H9 (cell line): Measurements from ENCODE around the gene UNC5A. TPM values are rescaled to one million over a fixed set of nuclear protein-coding genes. Genes with fewer than 3 reads are reported as not detected.

Source experiments
- DNase-seq: peaks from one replicate; pipeline ENCODE4 v3.0.0-alpha.2; 2017
- H2AFZ ChIP-seq: one replicate; pipeline ENCODE4 v1.6.1; 2013; ENCODE audit warnings: mild to moderate bottlenecking, low read length, control low read depth, moderate library complexity
- H2AK5ac ChIP-seq: 2 replicates; pipeline ENCODE4 v1.6.1; 2013; ENCODE audit warnings: low read length, control low read depth, mixed read lengths; ENCODE audit not compliant: insufficient read length
- H2BK120ac ChIP-seq: one replicate; pipeline ENCODE4 v1.6.1; 2013; ENCODE audit warnings: low read depth, mild to moderate bottlenecking, low read length, control low read depth, inconsistent platforms; ENCODE audit not compliant: poor library complexity, severe bottlenecking
- H2BK12ac ChIP-seq: 2 replicates; pipeline ENCODE4 v1.6.1; 2013; ENCODE audit warnings: low read length, control low read depth, mixed read lengths, low read depth; ENCODE audit not compliant: insufficient read length
- H2BK15ac ChIP-seq: 2 replicates; pipeline ENCODE4 v1.6.1; 2013; ENCODE audit warnings: low read depth, low read length, control low read depth
- H2BK20ac ChIP-seq: one replicate; pipeline ENCODE4 v1.6.1; 2013; ENCODE audit warnings: low read depth, mild to moderate bottlenecking, low read length, control low read depth, inconsistent platforms; ENCODE audit not compliant: poor library complexity, severe bottlenecking
- H2BK5ac ChIP-seq: 2 replicates; pipeline ENCODE4 v1.6.1; 2013; ENCODE audit warnings: low read length, control low read depth, mixed read lengths; ENCODE audit not compliant: insufficient read length
- H3K14ac ChIP-seq: 2 replicates; pipeline ENCODE4 v1.6.1; 2013; ENCODE audit warnings: low read length, control low read depth; ENCODE audit not compliant: insufficient read depth
- H3K18ac ChIP-seq: 2 replicates; pipeline ENCODE4 v1.6.1; 2013; ENCODE audit warnings: low read depth, mild to moderate bottlenecking, mixed read lengths, low read length, control low read depth; ENCODE audit not compliant: insufficient read length
- H3K23ac ChIP-seq: 2 replicates; pipeline ENCODE4 v1.6.1; 2013; ENCODE audit warnings: low read length, control low read depth, mixed read lengths, low read depth; ENCODE audit not compliant: insufficient read length
- H3K23me2 ChIP-seq: 2 replicates; pipeline ENCODE4 v1.6.1; 2013; ENCODE audit warnings: low read depth, mild to moderate bottlenecking, mixed read lengths, low read length, control low read depth; ENCODE audit not compliant: insufficient read length, poor library complexity, severe bottlenecking
- H3K27ac ChIP-seq: 2 replicates; pipeline ENCODE4 v1.5.1; 2013; ENCODE audit warnings: low read length, control low read depth, mixed read lengths, low read depth; ENCODE audit not compliant: insufficient read length
- H3K27me3 ChIP-seq: 2 replicates; pipeline ENCODE4 v1.6.1; 2013; ENCODE audit warnings: low read length, control low read depth, inconsistent platforms; ENCODE audit not compliant: insufficient read depth
- H3K4ac ChIP-seq: 2 replicates; pipeline ENCODE4 v1.6.1; 2013; ENCODE audit warnings: low read depth, mild to moderate bottlenecking, control low read depth, inconsistent platforms, low read length, moderate library complexity
- H3K4me1 ChIP-seq: 2 replicates; pipeline ENCODE4 v1.6.1; 2013; ENCODE audit warnings: low read length, control low read depth, inconsistent platforms; ENCODE audit not compliant: insufficient read depth
- H3K4me2 ChIP-seq: 2 replicates; pipeline ENCODE4 v1.6.1; 2013; ENCODE audit warnings: low read length, control low read depth, mixed read lengths; ENCODE audit not compliant: insufficient read length, insufficient read depth
- H3K56ac ChIP-seq: 2 replicates; pipeline ENCODE4 v1.6.1; 2013; ENCODE audit warnings: low read depth, mild to moderate bottlenecking, mixed read lengths, low read length, control low read depth; ENCODE audit not compliant: insufficient read length
- H3K79me1 ChIP-seq: 2 replicates; pipeline ENCODE4 v1.6.1; 2013; ENCODE audit warnings: low read depth, mild to moderate bottlenecking, moderate library complexity, low read length, control low read depth, inconsistent platforms; ENCODE audit not compliant: insufficient read depth, poor library complexity, severe bottlenecking
- H3K79me2 ChIP-seq: 2 replicates; pipeline ENCODE4 v1.6.1; 2013; ENCODE audit warnings: low read length, control low read depth, inconsistent platforms; ENCODE audit not compliant: insufficient read depth
- H3K9ac ChIP-seq: 2 replicates; pipeline ENCODE4 v1.6.1; 2013; ENCODE audit warnings: low read length, control low read depth, mixed read lengths; ENCODE audit not compliant: insufficient read length; ENCODE audit errors: extremely low read depth
- H3K9me3 ChIP-seq: one replicate; pipeline ENCODE4 v1.6.1; 2013; ENCODE audit warnings: low read depth, low read length, inconsistent platforms; ENCODE audit not compliant: control insufficient read depth
- H3T11ph ChIP-seq: one replicate; pipeline ENCODE4 v1.6.1; 2013; ENCODE audit warnings: mild to moderate bottlenecking, low read length, control low read depth, inconsistent platforms
- H4K20me1 ChIP-seq: one replicate; pipeline ENCODE4 v1.6.1; 2013; ENCODE audit not compliant: control insufficient read depth, insufficient read length, insufficient read depth
- H4K5ac ChIP-seq: 2 replicates; pipeline ENCODE4 v1.6.1; 2013; ENCODE audit warnings: low read depth, mild to moderate bottlenecking, mixed read lengths, low read length, control low read depth; ENCODE audit not compliant: insufficient read length
- H4K8ac ChIP-seq: replicated peaks from 2 replicates; pipeline ENCODE4 v1.6.1; 2013; ENCODE audit warnings: low read length, control low read depth, mixed read lengths, low read depth; ENCODE audit not compliant: insufficient read length
- H4K91ac ChIP-seq: 2 replicates; pipeline ENCODE4 v1.6.1; 2013; ENCODE audit warnings: low read depth, mild to moderate bottlenecking, moderate library complexity, mixed read lengths, low read length, control low read depth; ENCODE audit not compliant: insufficient read length
- H3K27ac Mint-ChIP-seq, 3 experiments: 2 replicates in 2 of 3; 3 replicates in 1 of 3; pipeline ENCODE4 v1.8.0; 2020 to 2021; ENCODE audit warnings: mixed read lengths in 3 of 3, mild to moderate bottlenecking in 1 of 3, moderate library complexity in 1 of 3
- H3K27me3 Mint-ChIP-seq: 2 replicates; pipeline ENCODE4 v1.8.0; 2021; ENCODE audit warnings: low read depth, mild to moderate bottlenecking, moderate library complexity, mixed read lengths
- H3K36me3 Mint-ChIP-seq, 3 experiments: 2 replicates in 2 of 3; 3 replicates in 1 of 3; pipeline ENCODE4 v1.8.0; 2020 to 2021; ENCODE audit warnings: low read depth in 3 of 3, mixed read lengths in 3 of 3; ENCODE audit not compliant: insufficient read depth in 1 of 3
- H3K4me1 Mint-ChIP-seq, 2 experiments: 2 replicates each; pipeline ENCODE4 v1.8.0; 2020; ENCODE audit warnings: mixed read lengths in 2 of 2
- H3K4me3 Mint-ChIP-seq, 2 experiments: 2 replicates in 1 of 2; 3 replicates in 1 of 2; pipeline ENCODE4 v1.8.0; 2020 to 2021; ENCODE audit warnings: mild to moderate bottlenecking in 2 of 2, mixed read lengths in 2 of 2, moderate library complexity in 1 of 2
- H3K9me3 Mint-ChIP-seq, 2 experiments: 2 replicates in 1 of 2; 3 replicates in 1 of 2; pipeline ENCODE4 v1.8.0; 2020; ENCODE audit warnings: mild to moderate bottlenecking in 2 of 2, mixed read lengths in 2 of 2, moderate library complexity in 1 of 2
- CTCF ChIP-seq: fragments of 200-600 bp; sonication (generic); conservative IDR thresholded peaks from 3 replicates; pipeline ENCODE4 v1.8.0; 2021; ENCODE audit warnings: antibody characterized with exemption, mild to moderate bottlenecking
- WGBS: extraction: QIAGEN DNeasy Blood & Tissue Kit; methylation state at CpG from one replicate; pipeline ENCODE4 v1.1.7; 2013; ENCODE audit warnings: missing lambda C conversion rate, low lambda C conversion rate, mixed read lengths; ENCODE audit not compliant: insufficient read length; ENCODE audit errors: extremely low coverage; 5-methylcytosine and 5-hydroxymethylcytosine counted together
- total RNA-seq: library from RNA; stranded (reverse); gene quantifications from 2 replicates; pipeline ENCODE4 v1.2.1, GENCODE V29; 2021

The UNC5A gene
- total RNA-seq, 1 experiment from 2014 or later = 4.4 TPM

- Histone ChIP-seq H3K14ac (no peak overlapping the region), H3K9me3 (no peaks in the 10 kb centered on the region), H3T11ph (no peak overlapping the region), H4K5ac (no peak overlapping the region), H2AK5ac (no peak overlapping the region), H4K20me1 (no peaks in the 10 kb centered on the region), H3K79me1 (no peaks in the 10 kb centered on the region), H3K56ac (no peak overlapping the region), H2BK120ac (no peak overlapping the region), H3K4me1 (no peaks in the 10 kb centered on the region; the same call in 1 of the 2 replicates), H2BK20ac (no peak overlapping the region), H3K9ac (no peak overlapping the region), H3K23me2 (peaks cover 15% of the 10 kb centered on the region), H2BK12ac (no peak overlapping the region), H3K4ac (no peak overlapping the region), H3K18ac (no peak overlapping the region), H3K27me3 (peaks cover 16% of the 10 kb centered on the region; the same call in 1 of the 2 replicates), H2BK15ac (no peak overlapping the region), H2AFZ (no peak overlapping the region), H4K8ac (no peak overlapping the region), H4K91ac (no peak overlapping the region), H3K79me2 (no peaks in the 10 kb centered on the region), H3K23ac (no peak overlapping the region), H3K27ac (no peak overlapping the region), H3K4me2 (no peak overlapping the region), H2BK5ac (no peak overlapping the region)
- H3K9me3 Mint-ChIP-seq = no peaks in the 10 kb centered on the region; a peak in 1 of 5 replicates
- no CpG with 5 or more reads among the region's 37 CpGs for WGBS
- H3K27ac Mint-ChIP-seq = peak overlapping the region in 1 of 3 experiments; percentile 86; a peak in 2 of 7 replicates
- TF ChIP-seq CTCF = peak; percentile 80
- H3K4me3 Mint-ChIP-seq = peak overlapping the region in 1 of 2 experiments; percentile 88; a peak in 2 of 5 replicates
- H3K4me1 Mint-ChIP-seq = peaks cover 39 to 65% of the 10 kb centered on the region in 2 experiments
- peaks cover 74% of the 10 kb centered on the region for H3K27me3 Mint-ChIP-seq
- no peaks in the 10 kb centered on the region; a peak in 2 of 7 replicates for H3K36me3 Mint-ChIP-seq
- peak; percentile 78 for DNase-seq
Measured at GRCh38 chr5:176812269-176813259, 2.2 kb downstream of the UNC5A start.
